Skeletal muscle satellite cell (primary cell): ENCODE data around the gene DBI.
"Not testable (repeated sequence)": the region's sequence is repeated elsewhere in the genome, so short reads cannot be mapped to it uniquely, and the experiment has no call there.

Experiments used
- H3K27me3 ChIP-seq: 2 replicates; pipeline ENCODE4 v1.7.0; 2013; ENCODE audit warnings: low read length; ENCODE audit not compliant: control insufficient read depth, insufficient read depth
- H3K36me3 ChIP-seq: 2 replicates; pipeline ENCODE4 v1.7.0; 2013; ENCODE audit warnings: mild to moderate bottlenecking, control low read depth, low read length; ENCODE audit not compliant: insufficient read depth
- H3K4me1 ChIP-seq: 2 replicates; pipeline ENCODE4 v1.7.0; 2013; ENCODE audit warnings: low read length; ENCODE audit not compliant: control insufficient read depth, insufficient read depth
- H3K4me2 ChIP-seq: 2 replicates; pipeline ENCODE4 v1.7.0; 2013; ENCODE audit warnings: mild to moderate bottlenecking, low read length
- H3K4me3 ChIP-seq: 2 replicates; pipeline ENCODE4 v1.7.0; 2013; ENCODE audit warnings: low read length
- H3K9ac ChIP-seq: 2 replicates; pipeline ENCODE4 v1.7.0; 2013; ENCODE audit warnings: mild to moderate bottlenecking, low read depth, low read length, moderate library complexity
- H3K9me3 ChIP-seq: replicated peaks from 2 replicates; pipeline ENCODE4 v1.7.0; 2013; ENCODE audit warnings: mild to moderate bottlenecking, control low read depth, low read length

Gene DBI

GRCh38 chr2:119366161-119366648, 572 bp upstream of the DBI start:
- peak overlapping the region; percentile 92 for H3K4me2 ChIP-seq
- peaks cover 22% of the 10 kb centered on the region for H3K4me1 ChIP-seq
- H3K9ac ChIP-seq, result peak overlapping the region; percentile 91
- H3K27me3 ChIP-seq, result no peaks in the 10 kb centered on the region
- H3K36me3 ChIP-seq, result peaks cover 28% of the 10 kb centered on the region
- peak overlapping the region; percentile 97 for H3K4me3 ChIP-seq
- no peaks in the 10 kb centered on the region for H3K9me3 ChIP-seq

DNA sequence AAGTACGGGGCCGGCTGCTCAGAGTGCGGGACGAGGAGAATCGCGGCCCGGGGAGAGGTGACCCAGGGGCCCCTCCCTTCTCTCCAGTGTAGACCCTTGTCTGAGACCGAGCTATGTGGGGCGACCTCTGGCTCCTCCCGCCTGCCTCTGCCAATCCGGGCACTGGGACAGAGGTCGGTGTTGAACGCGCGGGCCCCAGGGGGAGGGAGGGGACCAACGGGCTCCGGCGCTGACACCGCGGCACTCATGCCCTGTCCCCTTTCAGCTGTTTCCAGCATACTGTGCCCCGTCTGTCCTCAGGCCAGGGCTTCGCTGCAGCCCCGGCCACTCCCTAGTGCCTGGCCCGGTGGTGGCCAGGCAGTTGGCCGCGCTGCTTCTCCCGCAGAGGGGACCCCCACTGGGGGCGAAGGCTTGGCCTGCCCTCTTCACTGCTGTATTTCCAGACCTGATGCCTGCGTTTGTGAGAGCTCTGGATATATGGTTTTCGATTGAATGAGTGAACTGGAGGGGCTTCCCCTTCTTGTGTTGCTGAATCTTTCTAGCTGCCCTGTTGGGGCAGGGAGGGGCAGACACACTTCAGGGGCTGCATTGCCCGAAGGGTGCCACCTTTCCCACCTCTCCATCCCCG, 809 bp downstream of the DBI start:
- Histone ChIP-seq H3K27me3 (no peaks in the 10 kb centered on the region), H3K9ac (peak overlapping the region; percentile 84), H3K9me3 (no peaks in the 10 kb centered on the region), H3K4me1 (peaks cover 22% of the 10 kb centered on the region), H3K4me3 (peak overlapping the region; percentile 97), H3K36me3 (peaks cover 42% of the 10 kb centered on the region), H3K4me2 (peak overlapping the region; percentile 92)

GRCh38 chr2:119369845-119370244, 3.1 kb downstream of the DBI start:
- Histone ChIP-seq H3K36me3 (peaks cover 55% of the 10 kb centered on the region), H3K4me1 (peaks cover 22% of the 10 kb centered on the region), H3K27me3 (no peaks in the 10 kb centered on the region), H3K9ac (no peak overlapping the region), H3K9me3 (no peaks in the 10 kb centered on the region), H3K4me3 (no peak overlapping the region), H3K4me2 (no peak overlapping the region)

- Histone ChIP-seq H3K27me3 (no peaks in the 10 kb centered on the region), H3K36me3 (peaks cover 55% of the 10 kb centered on the region), H3K4me1 (peaks cover 11% of the 10 kb centered on the region), H3K4me2 (no peak overlapping the region), H3K9ac (no peak overlapping the region), H3K9me3 (no peaks in the 10 kb centered on the region), H3K4me3 (no peak overlapping the region)
Observed at GRCh38 chr2:119371111-119371510, 4.3 kb downstream of the DBI start.

GRCh38 chr2:119372778-119373568, 6.2 kb downstream of the DBI start:
- Histone ChIP-seq H3K9ac (no peak overlapping the region), H3K9me3 (no peaks in the 10 kb centered on the region), H3K27me3 (no peaks in the 10 kb centered on the region), H3K4me1 (peaks cover 7% of the 10 kb centered on the region), H3K36me3 (peaks cover 55% of the 10 kb centered on the region), H3K4me3 (no peak overlapping the region), H3K4me2 (no peak overlapping the region)

GRCh38 chr2:119373907-119374745, 7.3 kb downstream of the DBI start:
- H3K9ac ChIP-seq, H3K4me1 ChIP-seq, H3K4me2 ChIP-seq, H3K4me3 ChIP-seq, H3K27me3 ChIP-seq, H3K9me3 ChIP-seq: not testable (repeated sequence)
- H3K36me3 ChIP-seq, result peaks cover 45% of the 10 kb centered on the region

DNA sequence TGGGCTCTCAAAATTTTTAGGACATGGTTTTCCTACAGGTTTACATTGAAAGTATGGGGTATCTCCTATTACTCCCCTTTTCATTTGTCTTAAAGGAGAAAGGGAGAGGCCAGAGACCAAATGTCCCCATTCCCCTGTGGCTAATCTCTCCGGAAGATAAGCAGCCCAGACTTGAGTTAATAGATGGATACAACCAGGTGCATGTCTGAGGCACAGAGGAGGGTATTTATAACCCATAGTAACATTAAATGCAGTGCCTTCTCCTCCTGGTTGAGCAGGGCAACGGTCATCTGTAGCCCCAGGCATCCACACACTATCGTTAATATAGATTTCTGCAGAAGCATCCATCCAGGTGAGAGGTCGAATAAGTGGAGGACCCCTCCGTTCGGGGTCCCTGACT, 9.6 kb downstream of the DBI start:
- not testable (repeated sequence) for H3K9ac ChIP-seq, H3K9me3 ChIP-seq, H3K27me3 ChIP-seq, H3K4me3 ChIP-seq, H3K4me2 ChIP-seq, H3K4me1 ChIP-seq
- peaks cover 24% of the 10 kb centered on the region for H3K36me3 ChIP-seq

DNA sequence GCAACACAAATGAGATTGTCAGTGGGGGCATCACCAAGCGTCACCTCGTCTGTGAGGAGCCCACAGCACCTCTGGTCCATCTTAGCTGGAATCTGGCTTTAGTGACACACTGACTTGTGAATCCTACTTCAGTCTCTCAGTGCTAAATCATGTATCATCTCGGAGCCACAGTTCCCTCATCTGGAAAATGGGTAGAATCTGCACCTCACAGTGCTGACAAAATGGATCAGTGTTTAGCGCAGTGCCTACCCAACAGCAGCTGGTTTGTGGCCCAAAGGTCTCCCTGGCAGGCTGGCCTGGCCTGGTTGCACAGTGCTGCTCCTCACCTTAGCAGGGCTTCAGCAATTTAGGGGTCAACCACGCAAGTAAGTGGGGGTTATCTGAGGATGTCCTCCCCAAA, 10.0 kb downstream of the DBI start:
- Histone ChIP-seq H3K9ac (no peak overlapping the region), H3K4me3 (no peak overlapping the region), H3K4me2 (no peak overlapping the region), H3K27me3 (peaks cover 7% of the 10 kb centered on the region), H3K4me1 (peaks cover 4% of the 10 kb centered on the region), H3K36me3 (peaks cover 20% of the 10 kb centered on the region), H3K9me3 (no peaks in the 10 kb centered on the region)

DNA sequence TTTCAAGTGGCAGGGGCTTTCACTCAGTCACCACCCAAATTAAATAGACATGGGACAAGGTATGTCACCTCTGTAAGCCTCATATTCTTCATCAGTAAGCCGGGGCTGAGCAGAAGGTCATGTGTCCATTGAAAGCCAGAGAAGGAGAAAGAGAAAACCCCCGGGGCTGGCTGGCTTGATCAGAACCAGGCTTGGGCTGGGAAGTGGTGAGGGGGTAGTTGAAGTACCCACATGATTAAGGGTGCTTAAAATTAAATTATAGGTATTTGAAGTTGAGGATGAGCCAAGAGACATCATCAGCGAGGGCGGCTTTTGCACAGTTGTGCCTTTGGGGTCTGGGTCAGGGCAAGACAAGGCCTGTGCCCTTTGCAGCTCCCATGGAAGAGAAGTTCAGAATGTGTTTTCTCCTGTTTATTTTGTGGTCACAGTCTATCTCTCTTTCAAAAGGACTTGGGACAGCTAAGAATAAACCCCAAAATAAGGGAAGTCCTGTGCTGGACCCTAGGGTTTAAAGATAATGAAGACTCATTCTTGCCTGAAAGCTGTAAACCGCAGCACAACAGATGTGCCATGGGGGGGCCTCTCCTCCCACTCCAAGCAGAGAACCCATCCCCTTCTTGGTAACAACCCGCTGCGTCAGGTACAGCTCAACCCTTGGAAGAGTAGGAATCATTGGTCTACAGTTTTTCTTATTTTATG, 10.7 kb downstream of the DBI start:
- H3K4me2 ChIP-seq, result no peak overlapping the region
- H3K9ac ChIP-seq, result no peak overlapping the region

DNA sequence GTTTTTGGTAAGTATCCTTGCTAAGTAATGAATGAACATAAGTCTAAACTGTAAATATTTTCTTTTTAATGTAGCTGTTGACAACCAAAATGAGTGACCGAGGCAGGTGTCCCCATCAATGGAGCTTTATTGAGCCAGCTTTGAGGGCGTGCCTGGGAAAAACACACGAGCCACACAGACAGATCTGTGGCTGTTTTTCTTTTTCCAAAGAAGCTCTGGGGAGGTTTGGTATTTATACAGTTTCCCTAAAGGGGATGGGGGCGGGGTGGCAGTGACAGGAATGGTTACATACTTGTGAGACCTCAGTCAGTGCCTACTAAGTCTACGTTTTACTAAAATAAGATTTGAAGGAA, 11.2 kb downstream of the DBI start:
- Histone ChIP-seq H3K36me3 (peaks cover 9% of the 10 kb centered on the region), H3K4me3 (no peak overlapping the region), H3K27me3 (peaks cover 16% of the 10 kb centered on the region), H3K4me2 (no peak overlapping the region), H3K9me3 (no peaks in the 10 kb centered on the region), H3K9ac (no peak overlapping the region), H3K4me1 (peaks cover 4% of the 10 kb centered on the region)

More for the DNA sequence above, 10.7 kb downstream of the DBI start:
- Histone ChIP-seq H3K9me3 (no peaks in the 10 kb centered on the region), H3K36me3 (peaks cover 14% of the 10 kb centered on the region), H3K4me3 (no peak overlapping the region), H3K4me1 (peaks cover 4% of the 10 kb centered on the region), H3K27me3 (peaks cover 13% of the 10 kb centered on the region)

- Histone ChIP-seq H3K36me3 (peaks cover 3% of the 10 kb centered on the region), H3K9ac (no peak overlapping the region), H3K9me3 (no peaks in the 10 kb centered on the region), H3K27me3 (peaks cover 16% of the 10 kb centered on the region), H3K4me2 (no peak overlapping the region), H3K4me3 (no peak overlapping the region), H3K4me1 (peaks cover 4% of the 10 kb centered on the region)
Observed at GRCh38 chr2:119378566-119378965, 11.8 kb downstream of the DBI start.
